Stomach (tissue), 4 donors: ENCODE results near the gene BCAM.

Experiments used
- CTCF ChIP-seq, 7 experiments: fragments of 450-650 bp in 4 of 7; fragments of 200-600 bp in 3 of 7; sonication (generic) in 3 of 7; IDR thresholded peaks; one replicate each; pipeline ENCODE4 v1.5.1; 2016 to 2019; ENCODE audit warnings: antibody characterized with exemption in 7 of 7, control low read depth in 2 of 7, mild to moderate bottlenecking in 1 of 7
- EP300 ChIP-seq: sonication (generic); formaldehyde crosslinking; IDR thresholded peaks from one replicate; pipeline ENCODE4 v1.6.1; 2017; ENCODE audit warnings: antibody characterized with exemption
- POLR2A ChIP-seq, 4 donors: fragments of 450-650 bp; IDR thresholded peaks; one replicate each; pipeline ENCODE4 v1.6.1; 2016; ENCODE audit warnings: antibody characterized with exemption in 4 of 4, control low read depth in 2 of 4, mild to moderate bottlenecking in 1 of 4, moderate library complexity in 1 of 4

GRCh38 chr19:44785993-44786392, 22.9 kb upstream of the BCAM start:
- TF ChIP-seq CTCF (IDR thresholded peaks at IDR 0.05) (no peak), POLR2A (IDR thresholded peaks at IDR 0.05) (no peak), EP300 (no peak)
